A673 (cell line): Measurements from ENCODE around the gene PIK3IP1. TPM values are rescaled to one million over a fixed set of nuclear protein-coding genes. Genes with fewer than 3 reads are reported as not detected.

ENCODE experiments used
- BruUV-seq: library from RNA; stranded (reverse); fragments of 400-500 nt; replicated peaks from 2 replicates; lab custom pipeline; 2021; lab: Mats Ljungman, UMichigan
- CTCF ChIA-PET: fragments of 300-600 bp; sonication (Branson Sonifier 250); formaldehyde crosslinking; loops from one replicate; lab custom pipeline; 2022; ENCODE audit warnings: antibody characterized with exemption; lab: Charles Lee
- POLR2A ChIA-PET: fragments of 300-600 bp; sonication (Branson Sonifier 250); formaldehyde crosslinking; loops from one replicate; lab custom pipeline; 2022; ENCODE audit warnings: antibody characterized with exemption; ENCODE audit not compliant: low non-redundant PET; lab: Charles Lee
- DNase-seq: peaks from one replicate; pipeline ENCODE4 v3.0.0-alpha.2; 2015; ENCODE audit warnings: low spot score
- H3K27ac ChIP-seq: fragments of 200-600 bp; sonication (generic); 2 replicates; pipeline ENCODE4 v1.5.1; 2016; ENCODE audit warnings: mixed run types, low read depth, mild to moderate bottlenecking, mixed read lengths, antibody characterized with exemption, low read length; ENCODE audit not compliant: poor library complexity, severe bottlenecking
- H3K27me3 ChIP-seq: fragments of 200-600 bp; sonication (generic); replicated peaks from 2 replicates; pipeline ENCODE4 v1.6.1; 2017; ENCODE audit warnings: mixed run types, low read depth, mild to moderate bottlenecking, mixed read lengths, antibody characterized with exemption, low read length; ENCODE audit not compliant: insufficient read depth, poor library complexity
- H3K36me3 ChIP-seq: fragments of 200-600 bp; sonication (generic); 2 replicates; pipeline ENCODE4 v1.6.1; 2016; ENCODE audit warnings: mixed run types, mild to moderate bottlenecking, mixed read lengths, antibody characterized with exemption, low read length; ENCODE audit not compliant: insufficient read depth, poor library complexity, severe bottlenecking
- H3K4me1 ChIP-seq: fragments of 200-600 bp; sonication (generic); 2 replicates; pipeline ENCODE4 v1.6.1; 2017; ENCODE audit warnings: mixed run types, mild to moderate bottlenecking, mixed read lengths, antibody characterized with exemption, low read length; ENCODE audit not compliant: insufficient read depth, poor library complexity, severe bottlenecking
- H3K4me3 ChIP-seq: fragments of 200-600 bp; sonication (generic); 2 replicates; pipeline ENCODE4 v1.5.1; 2016; ENCODE audit warnings: low read depth, mixed run types, mild to moderate bottlenecking, mixed read lengths, low read length; ENCODE audit not compliant: poor library complexity, severe bottlenecking
- H3K9me3 ChIP-seq: fragments of 200-600 bp; sonication (generic); 2 replicates; pipeline ENCODE4 v1.6.1; 2016; ENCODE audit warnings: mixed run types, low read depth, mild to moderate bottlenecking, mixed read lengths, antibody characterized with exemption, low read length; ENCODE audit not compliant: poor library complexity, severe bottlenecking
- CTCF ChIP-seq: fragments of 300-800, 200-600 bp; sonication (generic); conservative IDR thresholded peaks from 2 replicates; pipeline ENCODE4 v1.5.1; 2017; ENCODE audit warnings: low read depth, mild to moderate bottlenecking, antibody characterized with exemption, low read length, moderate library complexity, mixed read lengths
- EZH2 ChIP-seq: fragments of 200-600 bp; sonication (generic); IDR thresholded peaks from 2 replicates; pipeline ENCODE4 v1.6.1; 2017; ENCODE audit warnings: borderline replicate concordance, low read depth, mild to moderate bottlenecking, mixed read lengths, antibody characterized with exemption, low read length; ENCODE audit not compliant: poor library complexity, severe bottlenecking
- intact Hi-C: fragments of 100-400 bp; cut with micrococcal nuclease; formaldehyde crosslinking; loops from one replicate; pipeline ENCODE4 v1.10.0; 2022; ENCODE audit not compliant: unreplicated experiment
- total RNA-seq: library from RNA; stranded (reverse); gene quantifications from 2 replicates; pipeline ENCODE4 v1.2.3, GENCODE V29; 2021

Gene PIK3IP1
- total RNA-seq, 1 experiment from 2014 or later, result 0.24 TPM

- CTCF ChIA-PET, result no interaction called here
- intact Hi-C loops, result no loop called here
- no peak for TF ChIP-seq EZH2
- no peak for TF ChIP-seq CTCF
Measured at GRCh38 chr22:31302537-31302936, 10.2 kb upstream of the PIK3IP1 start.

GRCh38 chr22:31302006-31302405 lies 9.7 kb upstream of the PIK3IP1 start:
- Histone ChIP-seq H3K9me3 (no peaks in the 10 kb centered on the region), H3K27me3 (no peaks in the 10 kb centered on the region), H3K4me1 (peaks cover 1% of the 10 kb centered on the region), H3K4me3 (no peak overlapping the region), H3K36me3 (no peaks in the 10 kb centered on the region), H3K27ac (no peak overlapping the region)
- intact Hi-C loops, result no loop called here
- no peak for DNase-seq
- TF ChIP-seq CTCF (no peak), EZH2 (no peak)
- CTCF ChIA-PET, result no interaction called here
- BruUV-seq, result no TSS peak
- POLR2A ChIA-PET, result no interaction called here

More at GRCh38 chr22:31302537-31302936, 10.2 kb upstream of the PIK3IP1 start:
- POLR2A ChIA-PET, result no interaction called here
- no TSS peak for BruUV-seq
- H3K4me3 ChIP-seq, result no peak overlapping the region
- no peaks in the 10 kb centered on the region for H3K9me3 ChIP-seq
- H3K36me3 ChIP-seq, result no peaks in the 10 kb centered on the region
- no peak overlapping the region for H3K27ac ChIP-seq
- no peaks in the 10 kb centered on the region for H3K27me3 ChIP-seq
- no peaks in the 10 kb centered on the region for H3K4me1 ChIP-seq
- no peak for DNase-seq

- H3K27me3 ChIP-seq, result no peaks in the 10 kb centered on the region
- DNase-seq, result no peak
- no peak overlapping the region for H3K27ac ChIP-seq
- no TSS peak for BruUV-seq
- TF ChIP-seq CTCF (no peak), EZH2 (no peak)
- no peaks in the 10 kb centered on the region for H3K9me3 ChIP-seq
- ChIA-PET CTCF (interaction anchor here (0.5 to 1.9 kb wide), 2 partner anchors 12 to 338 kb away, joined by 4 to 6 read pairs; no protein-coding TSS in a partner anchor), POLR2A (no interaction called here)
- H3K4me3 ChIP-seq, result no peak overlapping the region
- peaks cover 13% of the 10 kb centered on the region for H3K4me1 ChIP-seq
- H3K36me3 ChIP-seq, result no peaks in the 10 kb centered on the region
- intact Hi-C loops, result no loop called here
Measured at GRCh38 chr22:31300896-31301295, 8.6 kb upstream of the PIK3IP1 start.
